ENCODE measurements around the gene ELMOD1. TPM values are rescaled to one million over a fixed set of nuclear protein-coding genes. Genes with fewer than 3 reads are reported as not detected.

ELMOD1 gene
- total RNA-seq, 4 donors from 2014 or later: 8.9 TPM; not detected in 3

DNA sequence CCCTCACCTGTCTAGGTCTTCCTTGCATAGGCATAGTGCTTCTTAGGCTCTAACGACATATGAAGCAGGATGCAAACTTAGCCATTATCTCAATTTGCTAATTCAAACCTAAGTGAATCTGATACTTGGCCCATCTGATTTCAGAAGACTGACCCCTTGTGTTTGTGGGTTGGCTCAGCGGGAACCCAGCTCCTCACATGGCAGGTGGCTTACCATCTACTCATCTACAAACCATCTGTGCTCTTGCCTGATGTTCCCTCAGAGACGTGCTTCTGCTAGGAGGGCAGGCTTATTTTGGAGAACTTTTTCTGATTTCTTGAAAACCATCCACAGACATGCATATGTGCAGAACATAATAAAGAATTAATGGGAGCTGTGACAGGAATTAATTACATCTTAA lies 15.2 kb downstream of the ELMOD1 start:
- Histone ChIP-seq H3K4me3 (no peak overlapping the region), H3K4me1 (no peaks in the 10 kb centered on the region), H3K27ac (no peak overlapping the region), H3K36me3 (no peaks in the 10 kb centered on the region), H3K9me3 (no peaks in the 10 kb centered on the region), H3K27me3 (no peaks in the 10 kb centered on the region)
- DNase-seq: no peak
- intact Hi-C loops (cut with DNase I; ENCODE audit: low total_unique reads): no loop called here
- TF ChIP-seq POLR2A (IDR thresholded peaks at IDR 0.05): no peak
- TF ChIP-seq, protein P1, sequence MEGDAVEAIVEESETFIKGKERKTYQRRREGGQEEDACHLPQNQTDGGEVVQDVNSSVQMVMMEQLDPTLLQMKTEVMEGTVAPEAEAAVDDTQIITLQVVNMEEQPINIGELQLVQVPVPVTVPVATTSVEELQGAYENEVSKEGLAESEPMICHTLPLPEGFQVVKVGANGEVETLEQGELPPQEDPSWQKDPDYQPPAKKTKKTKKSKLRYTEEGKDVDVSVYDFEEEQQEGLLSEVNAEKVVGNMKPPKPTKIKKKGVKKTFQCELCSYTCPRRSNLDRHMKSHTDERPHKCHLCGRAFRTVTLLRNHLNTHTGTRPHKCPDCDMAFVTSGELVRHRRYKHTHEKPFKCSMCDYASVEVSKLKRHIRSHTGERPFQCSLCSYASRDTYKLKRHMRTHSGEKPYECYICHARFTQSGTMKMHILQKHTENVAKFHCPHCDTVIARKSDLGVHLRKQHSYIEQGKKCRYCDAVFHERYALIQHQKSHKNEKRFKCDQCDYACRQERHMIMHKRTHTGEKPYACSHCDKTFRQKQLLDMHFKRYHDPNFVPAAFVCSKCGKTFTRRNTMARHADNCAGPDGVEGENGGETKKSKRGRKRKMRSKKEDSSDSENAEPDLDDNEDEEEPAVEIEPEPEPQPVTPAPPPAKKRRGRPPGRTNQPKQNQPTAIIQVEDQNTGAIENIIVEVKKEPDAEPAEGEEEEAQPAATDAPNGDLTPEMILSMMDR (IDR thresholded peaks at IDR 0.05): no peak

- intact Hi-C loops (cut with DNase I; ENCODE audit: low total_unique reads): no loop called here
- TF ChIP-seq POLR2A (IDR thresholded peaks at IDR 0.05): no peak
- TF ChIP-seq, protein P1 (IDR thresholded peaks at IDR 0.05): no peak
- H3K27ac ChIP-seq: no peak overlapping the region
- no peaks in the 10 kb centered on the region for H3K9me3 ChIP-seq
- no peak overlapping the region for H3K4me3 ChIP-seq
- DNase-seq: no peak
- H3K27me3 ChIP-seq: no peaks in the 10 kb centered on the region
- no peaks in the 10 kb centered on the region for H3K36me3 ChIP-seq
- no peaks in the 10 kb centered on the region for H3K4me1 ChIP-seq
Measured at GRCh38 chr11:107608809-107609208, 17.9 kb downstream of the ELMOD1 start.

DNA sequence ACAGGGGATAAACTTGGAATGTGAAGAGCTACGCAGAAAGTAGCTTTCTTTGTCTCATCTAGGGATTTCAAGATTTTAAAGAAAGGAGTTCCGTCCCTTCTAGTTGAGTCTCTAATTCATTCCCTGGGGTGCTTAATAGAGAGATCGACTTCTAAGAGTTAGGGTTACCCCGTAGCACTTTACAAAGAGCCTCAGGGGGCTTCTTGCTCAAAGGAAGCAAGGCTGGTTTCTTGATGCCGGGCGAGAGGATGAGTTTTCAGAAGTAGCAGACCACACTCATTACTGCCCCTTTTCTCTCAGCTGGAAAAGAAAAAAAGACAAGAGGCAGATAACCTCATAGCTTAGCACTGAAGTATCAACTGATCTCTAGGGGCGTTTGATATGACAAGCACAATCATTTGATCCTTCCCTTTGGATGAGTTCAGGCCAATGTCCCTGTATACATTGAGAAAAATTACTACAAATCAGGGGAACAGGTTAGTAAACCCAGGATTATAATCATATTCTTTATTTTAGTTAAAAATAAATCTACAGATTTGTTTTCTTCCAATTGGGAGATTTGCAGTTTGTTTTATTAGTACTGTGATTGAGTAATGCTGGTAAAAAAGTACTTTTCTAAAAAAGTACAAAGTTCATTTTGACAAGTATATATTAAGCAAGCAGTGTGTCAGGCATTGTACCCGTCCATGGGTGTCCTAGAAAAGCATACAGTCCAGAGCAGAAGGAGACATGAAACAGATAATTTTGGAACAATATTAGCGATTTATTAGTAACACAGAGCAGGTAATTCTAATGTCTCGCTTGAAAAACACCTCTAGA lies 18.7 kb downstream of the ELMOD1 start:
- Histone ChIP-seq H3K27ac (no peak overlapping the region), H3K9me3 (no peaks in the 10 kb centered on the region), H3K36me3 (no peaks in the 10 kb centered on the region), H3K4me3 (no peak overlapping the region), H3K4me1 (no peaks in the 10 kb centered on the region), H3K27me3 (no peaks in the 10 kb centered on the region)
- TF ChIP-seq, protein P1 (IDR thresholded peaks at IDR 0.05): no peak
- intact Hi-C loops (cut with DNase I; ENCODE audit: low total_unique reads): no loop called here
- DNase-seq: no peak

- DNase-seq: no peak
- Histone ChIP-seq H3K4me3 (no peak overlapping the region), H3K27ac (no peak overlapping the region), H3K9me3 (no peaks in the 10 kb centered on the region), H3K27me3 (no peaks in the 10 kb centered on the region), H3K36me3 (no peaks in the 10 kb centered on the region), H3K4me1 (no peaks in the 10 kb centered on the region)
- intact Hi-C loops (cut with DNase I; ENCODE audit: low total_unique reads): no loop called here
- TF ChIP-seq, protein P1 (IDR thresholded peaks at IDR 0.05): no peak
- TF ChIP-seq POLR2A (IDR thresholded peaks at IDR 0.05): no peak
Measured at GRCh38 chr11:107612445-107612844, 21.5 kb downstream of the ELMOD1 start.

GRCh38 chr11:107619926-107620325 lies 29.0 kb downstream of the ELMOD1 start:
- intact Hi-C loops (cut with DNase I; ENCODE audit: low total_unique reads): no loop called here
- H3K36me3 ChIP-seq: no peaks in the 10 kb centered on the region
- no peak overlapping the region for H3K4me3 ChIP-seq
- H3K9me3 ChIP-seq: no peaks in the 10 kb centered on the region
- no peaks in the 10 kb centered on the region for H3K4me1 ChIP-seq
- no peak overlapping the region for H3K27ac ChIP-seq
- TF ChIP-seq POLR2A (IDR thresholded peaks at IDR 0.05): no peak
- TF ChIP-seq, protein P1 (IDR thresholded peaks at IDR 0.05): no peak
- no peaks in the 10 kb centered on the region for H3K27me3 ChIP-seq
- no peak for DNase-seq
